GM21619 (cell line): ENCODE data around the gene BANP.
A peak's percentile ranks its signal among the peaks of the same experiment; 100 is the strongest.

ENCODE experiments used
- ATAC-seq: cut with Tn5 transposase; IDR thresholded peaks from one replicate; pipeline ENCODE4 v1.9.1; 2021; ENCODE audit not compliant: unreplicated experiment

The BANP gene

GRCh38 chr16:87948735-87949070, 2.5 kb upstream of the BANP start:
- no peak for ATAC-seq

DNA sequence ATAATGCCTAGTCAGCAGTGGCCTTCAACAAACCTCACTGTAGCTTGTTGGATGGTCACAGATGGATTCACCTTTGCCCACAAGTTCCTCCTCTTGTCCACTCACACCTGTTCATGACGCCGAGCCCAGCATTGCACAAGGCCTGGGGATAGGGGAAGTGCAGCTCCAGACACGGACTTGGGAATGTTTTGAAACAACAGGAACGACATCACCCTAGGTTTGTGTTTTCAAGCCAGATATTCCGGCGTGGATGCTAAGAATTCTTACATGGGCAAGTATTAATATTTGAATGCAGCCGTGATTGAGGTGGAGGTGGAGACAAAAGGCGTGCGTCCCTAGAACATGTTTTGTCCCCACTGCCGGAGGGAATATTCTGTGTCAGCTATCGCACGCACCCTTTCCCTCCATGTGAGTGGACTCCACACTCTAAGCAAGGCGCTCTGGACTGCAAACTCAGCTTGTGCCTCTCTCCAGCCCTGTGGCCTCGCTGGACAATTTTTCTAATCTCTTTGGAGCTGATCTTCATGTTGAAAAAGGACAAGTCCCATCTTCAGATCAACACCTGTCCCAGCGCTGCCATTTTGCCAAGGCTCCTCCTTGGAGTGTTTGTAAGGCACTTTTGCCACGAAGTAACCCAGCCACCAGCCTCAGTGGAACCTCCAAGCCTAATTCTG, 2.0 kb upstream of the BANP start:
- no peak for ATAC-seq

GRCh38 chr16:87951552-87952538, 611 bp downstream of the BANP start:
- peak; percentile 4 for ATAC-seq

DNA sequence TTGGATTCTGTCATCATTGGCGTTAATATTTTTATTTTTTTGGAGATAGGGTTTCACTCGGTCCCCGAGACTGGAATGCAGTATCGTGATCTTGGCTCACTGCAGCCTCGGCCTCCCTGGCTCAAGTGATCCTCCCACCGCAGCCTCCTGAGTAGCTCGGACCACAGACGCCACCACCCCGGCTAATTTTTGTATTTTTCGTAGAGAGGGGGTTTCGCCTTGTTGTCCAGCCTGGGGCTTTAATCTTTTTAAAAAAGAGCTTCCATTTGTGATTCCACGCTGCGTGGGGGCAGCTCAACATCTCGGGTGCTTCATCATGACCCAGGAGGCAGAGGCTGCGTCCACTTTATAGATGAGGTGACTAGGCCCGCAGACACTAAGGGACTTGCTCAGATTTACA, 1.5 kb downstream of the BANP start:
- no peak for ATAC-seq

GRCh38 chr16:87953308-87954215, 2.3 kb downstream of the BANP start:
- no peak for ATAC-seq

DNA sequence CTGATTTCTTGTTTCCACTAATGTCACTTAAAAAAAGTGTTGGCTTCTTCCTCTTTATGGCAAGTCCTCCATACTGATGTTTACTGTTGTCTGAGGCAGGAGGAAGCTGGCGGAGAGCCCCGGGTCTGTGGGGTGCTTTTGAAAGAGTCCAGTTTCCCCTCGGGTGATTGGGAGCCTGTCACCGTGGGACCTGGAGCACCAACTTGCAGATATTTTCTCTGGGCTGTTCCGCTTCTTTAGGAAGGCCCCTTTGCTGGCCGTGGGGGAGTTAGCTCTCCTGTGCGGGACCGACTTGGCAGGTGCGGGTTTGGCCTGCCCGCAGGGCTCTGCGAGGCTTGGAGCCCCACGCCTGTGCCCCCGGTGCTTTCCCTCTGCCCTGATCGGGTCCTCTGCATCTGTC, 3.1 kb downstream of the BANP start:
- ATAC-seq, result no peak

GRCh38 chr16:87954826-87955225, 3.6 kb downstream of the BANP start:
- no peak for ATAC-seq

DNA sequence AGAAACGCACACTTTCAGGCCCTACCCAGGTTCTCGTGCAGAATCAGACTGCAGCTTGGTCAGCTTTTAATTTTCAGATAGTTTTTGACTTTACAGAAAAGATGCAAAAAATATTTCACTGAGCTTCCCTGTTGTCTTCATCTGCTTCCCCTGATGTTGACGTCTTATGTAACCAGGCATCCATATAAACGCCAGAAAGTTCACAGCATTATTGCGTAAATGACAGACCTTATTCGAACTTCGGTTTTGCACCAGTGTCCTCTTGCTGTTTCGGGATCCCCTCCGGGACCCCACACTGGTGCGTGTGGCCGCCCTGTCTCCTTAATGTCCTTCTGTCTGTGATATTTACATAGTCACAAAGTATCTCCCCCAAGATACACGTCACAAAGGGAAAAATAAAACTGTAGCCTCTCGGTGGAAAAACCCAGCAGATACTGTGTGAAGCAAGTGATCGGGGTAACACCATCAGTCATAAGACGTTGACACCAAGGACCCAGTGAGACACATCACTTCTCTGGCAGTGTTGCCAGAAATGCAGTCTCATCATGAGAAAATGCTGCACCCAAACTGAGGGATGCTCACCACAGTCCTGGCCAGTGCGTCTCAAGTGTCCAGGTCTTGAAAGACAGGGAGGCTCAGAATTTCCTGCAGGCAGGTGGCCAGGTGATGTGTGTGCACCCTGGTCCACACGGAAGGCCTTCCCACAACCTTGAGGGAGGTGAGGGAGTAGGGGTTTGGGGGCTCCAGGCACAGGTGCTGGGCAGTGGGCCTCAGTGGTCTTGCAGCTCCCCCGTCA, 4.3 kb downstream of the BANP start:
- no peak for ATAC-seq

DNA sequence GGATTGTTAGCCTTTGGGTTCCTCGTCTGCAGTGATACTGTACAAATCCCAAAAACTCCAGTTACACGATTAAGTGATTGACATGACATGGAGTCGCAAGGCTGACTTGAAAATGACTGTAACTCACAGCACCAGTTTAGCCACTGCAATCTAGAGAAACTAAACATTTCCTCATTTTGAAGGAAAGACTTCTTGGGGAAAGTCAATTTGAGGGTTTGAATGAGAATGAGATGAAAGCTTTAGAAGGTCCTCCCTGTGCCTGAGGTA, 4.8 kb downstream of the BANP start:
- ATAC-seq, result no peak

GRCh38 chr16:87956365-87957231, 5.4 kb downstream of the BANP start:
- peak; percentile 36 for ATAC-seq

GRCh38 chr16:87957296-87958094, 6.3 kb downstream of the BANP start:
- ATAC-seq, result no peak

- ATAC-seq, result no peak
Observed at GRCh38 chr16:87958632-87959031, 7.4 kb downstream of the BANP start.

GRCh38 chr16:87959391-87959990, 8.3 kb downstream of the BANP start:
- no peak for ATAC-seq

- ATAC-seq, result no peak
Observed at GRCh38 chr16:87960296-87960695, 9.1 kb downstream of the BANP start.

GRCh38 chr16:87960852-87961251, 9.6 kb downstream of the BANP start:
- no peak for ATAC-seq

- no peak for ATAC-seq
Observed at GRCh38 chr16:87961623-87962022, 10.4 kb downstream of the BANP start.

DNA sequence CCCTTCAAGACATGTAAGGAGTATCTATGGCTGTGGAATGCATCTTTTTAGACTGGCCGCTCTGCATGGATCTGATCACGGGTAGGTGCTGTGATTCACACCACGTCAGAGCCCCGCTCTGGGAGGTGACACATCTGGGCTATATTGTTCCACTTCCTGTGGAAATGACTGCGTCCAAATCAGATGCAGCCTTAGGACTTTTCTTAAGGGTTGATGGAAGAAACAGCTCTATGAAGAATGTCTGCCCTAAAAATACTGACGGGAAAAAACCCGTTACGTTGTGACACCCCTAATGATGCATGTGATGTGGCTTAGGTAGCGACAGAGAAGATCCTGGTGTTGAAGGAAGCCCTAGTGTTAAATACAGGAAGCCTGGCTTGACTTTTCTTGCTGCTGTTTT, 12.2 kb downstream of the BANP start:
- no peak for ATAC-seq

DNA sequence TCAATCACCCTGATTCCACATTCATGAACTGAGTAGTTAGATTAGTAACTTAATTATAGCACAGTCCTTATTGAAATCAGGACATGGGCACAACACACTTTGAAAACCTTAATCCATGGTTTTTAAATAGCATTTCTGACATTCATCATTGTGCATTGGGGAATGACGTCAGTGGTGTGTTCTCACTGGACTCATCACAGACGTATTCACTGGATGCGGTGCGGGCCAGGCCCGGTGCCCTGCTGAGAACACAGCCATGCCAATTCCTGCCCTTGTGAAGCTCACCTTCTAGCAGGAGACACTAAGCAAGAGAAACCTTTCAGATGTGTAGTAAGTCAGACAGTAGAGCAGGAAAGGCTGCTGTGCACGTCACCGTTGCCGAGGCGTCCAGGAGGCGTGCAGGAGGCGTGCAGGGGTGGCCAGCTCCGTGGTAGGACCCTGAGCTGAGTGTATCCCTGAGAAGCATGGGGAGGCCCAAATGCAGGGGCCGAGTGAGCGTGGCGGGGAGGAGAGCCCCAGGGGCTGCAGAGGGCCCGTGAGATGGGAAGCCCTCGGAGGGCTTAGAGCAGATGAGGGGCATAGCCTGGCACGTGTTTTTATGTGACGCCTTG, 12.9 kb downstream of the BANP start:
- ATAC-seq, result no peak
